CD14-positive monocyte (primary cell): ENCODE measurements around the gene HTRA3. TPM values are rescaled to one million over a fixed set of nuclear protein-coding genes. Genes with fewer than 3 reads are reported as not detected.

Experiments used
- DNase-seq, 3 donors: peaks; one replicate each; pipeline ENCODE4 v3.0.0-alpha.2; 2011 to 2022
- H2AFZ ChIP-seq: 2 replicates; pipeline ENCODE4 v1.6.0; 2012; ENCODE audit warnings: mild to moderate bottlenecking, low read depth, low read length, inconsistent platforms; ENCODE audit not compliant: insufficient read depth, poor library complexity, severe bottlenecking
- H3K27ac ChIP-seq, 2 donors: 1 replicate in 1 of 2; 2 replicates in 1 of 2; pipeline ENCODE4 v1.5.1; 2012 to 2013; ENCODE audit warnings: low read length in 2 of 2, control low read depth in 1 of 2, inconsistent platforms in 1 of 2, low read depth in 1 of 2, mild to moderate bottlenecking in 1 of 2
- H3K27me3 ChIP-seq, 2 donors: one replicate each; pipeline versions ENCODE4 v1.6.0 to v1.6.1; 2011 to 2013; ENCODE audit warnings: low read length in 2 of 2; ENCODE audit not compliant: control insufficient read depth in 2 of 2, insufficient read depth in 2 of 2
- H3K36me3 ChIP-seq, 2 donors: replicated peaks in 1 of 2; 1 replicate in 1 of 2; 2 replicates in 1 of 2; pipeline versions ENCODE4 v1.5.1 to v1.6.1; 2012 to 2013; ENCODE audit warnings: low read length in 2 of 2, control low read depth in 1 of 2, inconsistent platforms in 1 of 2, mild to moderate bottlenecking in 1 of 2; ENCODE audit not compliant: insufficient read depth in 2 of 2, control insufficient read depth in 1 of 2
- H3K4me1 ChIP-seq, 2 donors: 1 replicate in 1 of 2; 2 replicates in 1 of 2; pipeline versions ENCODE4 v1.5.1 to v1.6.1; 2012 to 2013; ENCODE audit warnings: low read length in 2 of 2, control low read depth in 1 of 2, inconsistent platforms in 1 of 2, mild to moderate bottlenecking in 1 of 2, moderate library complexity in 1 of 2; ENCODE audit not compliant: insufficient read depth in 2 of 2, control insufficient read depth in 1 of 2
- H3K4me2 ChIP-seq: replicated peaks from 2 replicates; pipeline ENCODE3; 2012; ENCODE audit warnings: low read length, moderate library complexity, mild to moderate bottlenecking; ENCODE audit not compliant: poor library complexity, severe bottlenecking; ENCODE audit errors: extremely low read depth
- H3K4me3 ChIP-seq, 3 experiments: fragments of 200-600 bp in 1 of 3; sonication (generic) in 1 of 3; replicated peaks in 1 of 3; 1 replicate in 2 of 3; 2 replicates in 1 of 3; pipeline ENCODE4 v1.5.1; 2011 to 2013; ENCODE audit warnings: low read length in 3 of 3, mild to moderate bottlenecking in 3 of 3, control low read depth in 2 of 3, low read depth in 2 of 3, inconsistent platforms in 1 of 3, moderate library complexity in 1 of 3
- H3K79me2 ChIP-seq: 2 replicates; pipeline ENCODE4 v1.6.0; 2012; ENCODE audit warnings: mild to moderate bottlenecking, control low read depth, inconsistent platforms, low read length, moderate library complexity; ENCODE audit not compliant: insufficient read depth
- H3K9ac ChIP-seq: 2 replicates; pipeline ENCODE4 v1.6.0; 2017; ENCODE audit warnings: low read length, mild to moderate bottlenecking; ENCODE audit not compliant: insufficient read depth, poor library complexity, severe bottlenecking
- H3K9me3 ChIP-seq, 2 donors: replicated peaks in 1 of 2; 1 replicate in 1 of 2; 2 replicates in 1 of 2; pipeline versions ENCODE4 v1.5.1 to v1.6.1; 2012 to 2013; ENCODE audit warnings: low read length in 2 of 2, control low read depth in 1 of 2; ENCODE audit not compliant: control insufficient read depth in 1 of 2, insufficient read depth in 1 of 2
- H4K20me1 ChIP-seq: 2 replicates; pipeline ENCODE4 v1.6.0; 2012; ENCODE audit warnings: mild to moderate bottlenecking, low read length, control low read depth, moderate library complexity; ENCODE audit not compliant: insufficient read depth
- H3K27ac Mint-ChIP-seq, 7 donors: one replicate each; pipeline ENCODE4 v1.8.0; 2020; ENCODE audit warnings: mild to moderate bottlenecking in 7 of 7, mixed read lengths in 7 of 7, moderate library complexity in 6 of 7, inconsistent platforms in 2 of 7
- H3K27me3 Mint-ChIP-seq, 3 donors: one replicate each; pipeline ENCODE4 v1.8.0; 2021 to 2022; ENCODE audit warnings: low read depth in 3 of 3, mild to moderate bottlenecking in 3 of 3, mixed read lengths in 3 of 3, moderate library complexity in 3 of 3, inconsistent platforms in 1 of 3
- H3K36me3 Mint-ChIP-seq, 2 donors: one replicate each; pipeline ENCODE4 v1.8.0; 2020; ENCODE audit warnings: mixed read lengths in 2 of 2, inconsistent platforms in 1 of 2, mild to moderate bottlenecking in 1 of 2
- H3K4me1 Mint-ChIP-seq: one replicate; pipeline ENCODE4 v1.8.0; 2020; ENCODE audit warnings: mild to moderate bottlenecking, mixed read lengths
- H3K4me3 Mint-ChIP-seq, 2 donors: one replicate each; pipeline ENCODE4 v1.8.0; 2020; ENCODE audit warnings: mild to moderate bottlenecking in 2 of 2, mixed read lengths in 2 of 2, moderate library complexity in 1 of 2
- H3K9me3 Mint-ChIP-seq, 7 donors: one replicate each; pipeline ENCODE4 v1.8.0; 2020 to 2022; ENCODE audit warnings: mixed read lengths in 7 of 7, mild to moderate bottlenecking in 6 of 7, moderate library complexity in 6 of 7, inconsistent platforms in 2 of 7
- WGBS: methylation state at CpG from one replicate; pipeline ENCODE4 v1.1.5; 2013; ENCODE audit warnings: missing lambda C conversion rate; ENCODE audit not compliant: insufficient coverage; 5-methylcytosine and 5-hydroxymethylcytosine counted together
- intact Hi-C, 2 donors: fragments of 100-400 bp; cut with micrococcal nuclease; formaldehyde crosslinking; loops; one replicate each; pipeline versions ENCODE4 v1.15.0 to v1.15.1; 2023
- polyA plus RNA-seq, 3 donors: library from polyadenylated mRNA; depleted of rRNA in 1 of 3; unstranded in 2 of 3; stranded (reverse) in 1 of 3; fragments of 300-500 nt in 2 of 3; fragments of >200 nt in 1 of 3; fragmentation: Illumina TruSeq in 2 of 3; gene quantifications; 1 replicate in 2 of 3; 2 replicates in 1 of 3; pipeline ENCODE4 v1.2.3, GENCODE V29; 2012 to 2021
- TF ChIP-seq, protein P1 (sequence below): fragments of 200-600 bp; IDR thresholded peaks from one replicate; pipeline ENCODE4 v1.8.0; 2022; ENCODE audit warnings: antibody characterized with exemption, mild to moderate bottlenecking

Gene HTRA3
- polyA plus RNA-seq, 3 donors = not detected

DNA sequence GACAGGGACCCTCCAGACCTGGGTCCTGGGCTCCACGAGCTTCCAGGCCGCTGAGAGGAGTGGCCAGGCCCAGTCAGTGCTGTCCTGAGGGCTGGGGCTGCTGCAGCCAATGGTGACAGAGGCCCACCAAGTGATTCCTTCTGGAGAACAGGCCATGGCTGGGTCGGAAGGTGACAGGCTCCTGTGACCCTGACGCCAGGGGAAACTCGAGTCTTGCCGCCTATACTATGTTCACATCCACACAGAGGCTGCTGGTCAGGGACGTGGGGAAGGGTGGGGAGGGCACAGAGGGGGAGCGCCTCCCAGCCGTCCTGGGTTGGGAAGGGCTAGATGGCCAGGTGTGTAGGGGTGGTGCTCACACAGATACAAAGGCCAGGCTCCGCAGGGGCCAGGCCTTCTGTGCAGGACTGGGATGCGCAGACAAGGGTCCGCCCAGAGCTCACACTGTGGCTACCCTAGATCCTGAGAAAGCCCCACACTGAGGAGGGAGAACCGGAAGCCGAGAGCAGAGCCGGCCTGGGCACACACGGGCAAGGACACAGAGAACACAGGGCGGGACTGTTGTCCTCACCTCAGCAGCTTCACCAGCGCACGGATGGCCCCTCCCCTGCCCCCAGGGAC, 81.4 kb downstream of the HTRA3 start:
- Mint-ChIP-seq H3K27ac (no peak overlapping the region), H3K4me3 (no peak overlapping the region), H3K27me3 (peaks cover 0 to 5% (median 2%) of the 10 kb centered on the region in 3 donors), H3K36me3 (no peaks in the 10 kb centered on the region), H3K9me3 (peaks cover 15 to 22% (median 18%) of the 10 kb centered on the region in 7 donors), H3K4me1 (peaks cover 11% of the 10 kb centered on the region)
- Histone ChIP-seq H3K27ac (no peak overlapping the region), H3K4me1 (peaks cover 4 to 6% of the 10 kb centered on the region in 2 donors), H3K9ac (no peak overlapping the region), H4K20me1 (no peaks in the 10 kb centered on the region), H3K27me3 (no peaks in the 10 kb centered on the region), H3K4me3 (no peak overlapping the region), H3K9me3 (peaks cover 10 to 20% of the 10 kb centered on the region in 2 donors), H3K79me2 (no peaks in the 10 kb centered on the region), H3K4me2 (no peak overlapping the region), H3K36me3 (no peaks in the 10 kb centered on the region), H2AFZ (no peak overlapping the region)
- WGBS = 94% methylated on average over 6 of the region's 19 CpGs
- DNase-seq = peak in 1 of 3 donors; percentile 1
- TF ChIP-seq, protein P1, sequence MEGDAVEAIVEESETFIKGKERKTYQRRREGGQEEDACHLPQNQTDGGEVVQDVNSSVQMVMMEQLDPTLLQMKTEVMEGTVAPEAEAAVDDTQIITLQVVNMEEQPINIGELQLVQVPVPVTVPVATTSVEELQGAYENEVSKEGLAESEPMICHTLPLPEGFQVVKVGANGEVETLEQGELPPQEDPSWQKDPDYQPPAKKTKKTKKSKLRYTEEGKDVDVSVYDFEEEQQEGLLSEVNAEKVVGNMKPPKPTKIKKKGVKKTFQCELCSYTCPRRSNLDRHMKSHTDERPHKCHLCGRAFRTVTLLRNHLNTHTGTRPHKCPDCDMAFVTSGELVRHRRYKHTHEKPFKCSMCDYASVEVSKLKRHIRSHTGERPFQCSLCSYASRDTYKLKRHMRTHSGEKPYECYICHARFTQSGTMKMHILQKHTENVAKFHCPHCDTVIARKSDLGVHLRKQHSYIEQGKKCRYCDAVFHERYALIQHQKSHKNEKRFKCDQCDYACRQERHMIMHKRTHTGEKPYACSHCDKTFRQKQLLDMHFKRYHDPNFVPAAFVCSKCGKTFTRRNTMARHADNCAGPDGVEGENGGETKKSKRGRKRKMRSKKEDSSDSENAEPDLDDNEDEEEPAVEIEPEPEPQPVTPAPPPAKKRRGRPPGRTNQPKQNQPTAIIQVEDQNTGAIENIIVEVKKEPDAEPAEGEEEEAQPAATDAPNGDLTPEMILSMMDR = no peak
- intact Hi-C loops = no loop called here

DNA sequence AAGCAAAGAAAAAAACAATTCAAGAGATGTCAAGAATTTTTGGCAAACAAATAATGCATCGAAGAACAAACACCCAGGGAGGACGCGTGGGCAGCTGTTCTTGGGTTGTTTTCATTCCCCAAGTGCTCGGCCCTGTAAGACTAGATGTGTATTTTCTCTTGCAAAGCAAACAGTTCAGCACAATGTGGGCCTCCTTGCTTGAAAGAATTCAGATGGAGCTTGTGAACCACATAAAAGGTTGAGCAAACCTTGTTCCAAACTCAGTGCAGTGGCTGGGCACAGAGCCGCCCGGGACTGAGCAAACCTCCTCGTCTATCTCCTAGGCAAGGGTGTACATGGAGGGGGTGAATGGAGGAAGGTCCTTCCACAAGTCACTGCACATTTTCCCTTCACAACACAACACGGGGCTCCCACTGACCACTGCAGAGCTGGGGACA, 82.4 kb downstream of the HTRA3 start:
- Mint-ChIP-seq H3K27ac (no peak overlapping the region), H3K27me3 (peaks cover 0 to 5% (median 2%) of the 10 kb centered on the region in 3 donors), H3K9me3 (peaks cover 15 to 22% (median 18%) of the 10 kb centered on the region in 7 donors), H3K4me1 (peaks cover 11% of the 10 kb centered on the region), H3K4me3 (no peak overlapping the region), H3K36me3 (no peaks in the 10 kb centered on the region)
- Histone ChIP-seq H3K27ac (no peak overlapping the region), H3K4me2 (no peak overlapping the region), H3K9me3 (peaks cover 10 to 20% of the 10 kb centered on the region in 2 donors), H2AFZ (no peak overlapping the region), H3K4me1 (peaks cover 4 to 6% of the 10 kb centered on the region in 2 donors), H3K9ac (no peak overlapping the region), H4K20me1 (no peaks in the 10 kb centered on the region), H3K27me3 (no peaks in the 10 kb centered on the region), H3K4me3 (no peak overlapping the region), H3K79me2 (no peaks in the 10 kb centered on the region), H3K36me3 (no peaks in the 10 kb centered on the region)
- intact Hi-C loops = no loop called here
- no peak for DNase-seq
- 100% methylated on average over 4 of the region's 8 CpGs for WGBS
- TF ChIP-seq, protein P1 = no peak
